Mesendoderm (in vitro differentiated cells): ENCODE measurements around the gene MMD2.
"Not testable (repeated sequence)": the region's sequence is repeated elsewhere in the genome, so short reads cannot be mapped to it uniquely, and the experiment has no call there.

Experiments used
- DNase-seq: peaks from one replicate; pipeline ENCODE4 v3.0.0; 2013
- H2AK5ac ChIP-seq: 2 replicates; pipeline ENCODE4 v1.6.1; 2013; ENCODE audit warnings: low read length, inconsistent platforms
- H2BK120ac ChIP-seq: 2 replicates; pipeline ENCODE4 v1.6.1; 2013; ENCODE audit warnings: low read depth, mild to moderate bottlenecking, low read length, moderate library complexity, mixed read lengths
- H2BK15ac ChIP-seq: replicated peaks from 2 replicates; pipeline ENCODE4 v1.6.1; 2013; ENCODE audit warnings: low read depth, mild to moderate bottlenecking, moderate library complexity
- H2BK5ac ChIP-seq: 2 replicates; pipeline ENCODE4 v1.6.1; 2013; ENCODE audit warnings: low read length, inconsistent platforms
- H3K18ac ChIP-seq: 2 replicates; pipeline ENCODE4 v1.6.1; 2013; ENCODE audit warnings: mild to moderate bottlenecking, low read length, mixed read lengths
- H3K23ac ChIP-seq: one replicate; pipeline ENCODE4 v1.6.1; 2013; ENCODE audit warnings: low read length
- H3K27ac ChIP-seq: 2 replicates; pipeline ENCODE4 v1.5.1; 2013; ENCODE audit warnings: low read depth, mild to moderate bottlenecking, inconsistent platforms, low read length, moderate library complexity
- H3K27me3 ChIP-seq: 2 replicates; pipeline ENCODE4 v1.6.1; 2013; ENCODE audit warnings: low read length, control low read depth, mild to moderate bottlenecking, inconsistent platforms; ENCODE audit not compliant: insufficient read depth, poor library complexity
- H3K36me3 ChIP-seq: 2 replicates; pipeline ENCODE4 v1.6.1; 2013; ENCODE audit warnings: low read length, inconsistent platforms; ENCODE audit not compliant: control insufficient read depth, insufficient read depth
- H3K4ac ChIP-seq: one replicate; pipeline ENCODE4 v1.6.1; 2013; ENCODE audit warnings: low read depth, mild to moderate bottlenecking, low read length, moderate library complexity
- H3K4me1 ChIP-seq: 2 replicates; pipeline ENCODE4 v1.6.1; 2013; ENCODE audit warnings: low read depth, low read length, inconsistent platforms; ENCODE audit not compliant: control insufficient read depth
- H3K4me2 ChIP-seq: 2 replicates; pipeline ENCODE4 v1.6.1; 2013; ENCODE audit warnings: low read length
- H3K4me3 ChIP-seq: 2 replicates; pipeline ENCODE4 v1.5.1; 2013; ENCODE audit warnings: mild to moderate bottlenecking, low read length
- H3K56ac ChIP-seq: one replicate; pipeline ENCODE4 v1.6.1; 2013; ENCODE audit warnings: low read length
- H3K79me1 ChIP-seq: 2 replicates; pipeline ENCODE4 v1.6.1; 2013; ENCODE audit warnings: low read length, inconsistent platforms
- H3K79me2 ChIP-seq: 2 replicates; pipeline ENCODE4 v1.6.1; 2013; ENCODE audit warnings: mild to moderate bottlenecking, low read length; ENCODE audit not compliant: control insufficient read depth, insufficient read depth
- H3K9ac ChIP-seq: 2 replicates; pipeline ENCODE4 v1.6.1; 2013; ENCODE audit warnings: low read length, inconsistent platforms
- H4K5ac ChIP-seq: one replicate; pipeline ENCODE4 v1.6.1; 2013; ENCODE audit warnings: low read length
- H4K8ac ChIP-seq: one replicate; pipeline ENCODE4 v1.6.1; 2013; ENCODE audit warnings: low read depth, mild to moderate bottlenecking, control low read depth, low read length, moderate library complexity
- WGBS: extraction: QIAGEN DNeasy Blood & Tissue Kit; methylation state at CpG from one replicate; pipeline ENCODE4 v1.1.7; 2013; ENCODE audit warnings: low lambda C conversion rate, missing lambda C conversion rate; ENCODE audit not compliant: insufficient coverage; ENCODE audit errors: extremely low coverage; 5-methylcytosine and 5-hydroxymethylcytosine counted together

Gene MMD2

DNA sequence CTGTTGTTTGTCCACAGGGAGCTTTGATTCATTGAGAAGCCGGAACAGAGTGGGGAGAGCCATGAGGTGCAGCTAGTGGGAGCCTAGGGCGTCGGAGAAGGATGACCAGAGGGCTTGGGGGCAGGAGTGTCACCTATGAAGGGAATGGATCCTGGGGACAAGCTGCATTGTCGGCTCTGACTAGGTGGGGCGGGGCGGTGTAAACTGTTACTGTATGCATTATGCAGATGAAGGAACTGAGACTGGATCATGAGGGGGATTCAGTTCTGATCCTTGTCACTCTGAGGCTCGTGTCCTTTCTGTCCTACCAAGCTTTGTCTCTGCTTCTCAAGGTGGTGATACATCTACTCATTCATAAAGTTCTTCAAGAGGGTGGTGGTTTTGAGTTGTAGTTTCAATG is 39.9 kb upstream of the MMD2 start:
- H3K9ac ChIP-seq, result no peak overlapping the region
- no peak overlapping the region for H3K4me3 ChIP-seq
- H3K23ac ChIP-seq, result no peak overlapping the region
- no peak overlapping the region for H3K18ac ChIP-seq
- H3K36me3 ChIP-seq, result peaks cover 7% of the 10 kb centered on the region
- no peak overlapping the region for H4K5ac ChIP-seq
- no peak overlapping the region for H3K4me2 ChIP-seq
- no peak overlapping the region for H3K27ac ChIP-seq
- H3K4ac ChIP-seq, result no peak overlapping the region
- no peak overlapping the region for H2BK120ac ChIP-seq
- no peaks in the 10 kb centered on the region for H3K79me1 ChIP-seq
- no peak overlapping the region for H3K56ac ChIP-seq
- no peak overlapping the region for H2BK5ac ChIP-seq
- no peak for DNase-seq
- H2AK5ac ChIP-seq, result no peak overlapping the region
- H3K27me3 ChIP-seq, result no peaks in the 10 kb centered on the region
- no peak overlapping the region for H2BK15ac ChIP-seq
- no peak overlapping the region for H4K8ac ChIP-seq
- WGBS, result no CpG with 5 or more reads among the region's 7 CpGs
- H3K4me1 ChIP-seq, result no peaks in the 10 kb centered on the region
- H3K79me2 ChIP-seq, result no peaks in the 10 kb centered on the region

DNA sequence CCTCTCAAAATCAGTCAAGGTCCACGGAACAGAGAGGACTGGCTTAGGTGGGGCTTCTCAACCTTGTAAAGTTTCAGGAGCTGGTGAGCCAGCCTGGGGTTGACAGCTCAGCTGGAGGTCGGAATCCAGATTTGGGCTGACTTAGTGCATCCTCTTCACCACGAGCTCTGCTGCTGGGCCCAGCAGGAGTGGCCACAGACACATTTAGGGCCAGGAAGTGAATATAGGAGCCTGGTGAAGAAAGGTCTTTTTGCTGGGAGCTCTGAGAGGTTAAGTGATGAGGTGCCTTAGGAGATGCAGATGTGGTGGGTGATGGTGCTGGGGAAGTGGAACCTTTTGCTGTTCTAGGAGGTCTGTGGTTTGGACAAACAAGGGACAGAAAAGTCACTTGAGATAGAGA is 39.3 kb upstream of the MMD2 start:
- H2AK5ac ChIP-seq, result no peak overlapping the region
- H3K4me2 ChIP-seq, result no peak overlapping the region
- no peak overlapping the region for H3K4ac ChIP-seq
- no peak overlapping the region for H4K5ac ChIP-seq
- H4K8ac ChIP-seq, result no peak overlapping the region
- H3K56ac ChIP-seq, result no peak overlapping the region
- no CpG with 5 or more reads among the region's 3 CpGs for WGBS
- no peak overlapping the region for H3K18ac ChIP-seq
- H3K79me1 ChIP-seq, result no peaks in the 10 kb centered on the region
- DNase-seq, result no peak
- no peak overlapping the region for H2BK5ac ChIP-seq
- H3K79me2 ChIP-seq, result no peaks in the 10 kb centered on the region
- H3K27ac ChIP-seq, result no peak overlapping the region
- no peaks in the 10 kb centered on the region for H3K27me3 ChIP-seq
- H3K23ac ChIP-seq, result no peak overlapping the region
- no peaks in the 10 kb centered on the region for H3K4me1 ChIP-seq
- peaks cover 7% of the 10 kb centered on the region for H3K36me3 ChIP-seq
- no peak overlapping the region for H2BK120ac ChIP-seq
- no peak overlapping the region for H3K4me3 ChIP-seq
- H2BK15ac ChIP-seq, result no peak overlapping the region
- no peak overlapping the region for H3K9ac ChIP-seq

DNA sequence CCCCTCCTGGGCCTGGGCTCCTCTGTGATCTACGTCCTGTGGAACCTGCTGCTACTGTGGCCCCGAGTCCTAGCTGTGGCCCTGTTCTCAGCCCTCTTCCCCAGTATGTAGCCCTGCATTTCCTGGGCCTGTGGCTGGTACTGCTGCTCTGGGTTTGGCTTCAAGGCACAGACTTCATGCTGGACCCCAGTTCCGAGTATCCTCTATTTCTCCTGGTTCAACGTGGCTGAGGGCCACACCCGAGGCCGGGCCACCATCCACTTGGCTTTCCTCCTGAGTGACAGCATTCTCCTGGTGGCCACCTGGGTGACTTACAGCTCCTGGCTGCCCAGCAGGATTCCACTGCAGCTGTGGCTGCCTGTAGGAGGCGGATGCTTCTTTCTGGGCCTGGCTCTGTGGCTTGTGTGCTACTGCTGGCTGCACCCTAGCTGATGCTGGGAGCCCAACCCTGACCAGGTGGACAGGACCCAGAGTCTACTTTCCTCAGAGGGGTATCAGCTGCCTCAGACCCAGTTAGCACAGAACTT is 37.8 kb upstream of the MMD2 start:
- H3K27ac ChIP-seq, result no peak overlapping the region
- H3K18ac ChIP-seq, result no peak overlapping the region
- H3K56ac ChIP-seq, result no peak overlapping the region
- H2BK5ac ChIP-seq, result no peak overlapping the region
- H3K4ac ChIP-seq, result no peak overlapping the region
- no peaks in the 10 kb centered on the region for H3K27me3 ChIP-seq
- no peak overlapping the region for H4K5ac ChIP-seq
- H3K79me1 ChIP-seq, result no peaks in the 10 kb centered on the region
- no peak overlapping the region for H2BK15ac ChIP-seq
- H3K9ac ChIP-seq, result no peak overlapping the region
- H3K4me2 ChIP-seq, result no peak overlapping the region
- no peaks in the 10 kb centered on the region for H3K79me2 ChIP-seq
- no peak overlapping the region for H2BK120ac ChIP-seq
- H4K8ac ChIP-seq, result no peak overlapping the region
- H3K4me3 ChIP-seq, result no peak overlapping the region
- DNase-seq, result peak; percentile 18
- peaks cover 7% of the 10 kb centered on the region for H3K36me3 ChIP-seq
- WGBS, result no CpG with 5 or more reads among the region's 7 CpGs
- H3K4me1 ChIP-seq, result no peaks in the 10 kb centered on the region
- H3K23ac ChIP-seq, result no peak overlapping the region
- H2AK5ac ChIP-seq, result no peak overlapping the region

DNA sequence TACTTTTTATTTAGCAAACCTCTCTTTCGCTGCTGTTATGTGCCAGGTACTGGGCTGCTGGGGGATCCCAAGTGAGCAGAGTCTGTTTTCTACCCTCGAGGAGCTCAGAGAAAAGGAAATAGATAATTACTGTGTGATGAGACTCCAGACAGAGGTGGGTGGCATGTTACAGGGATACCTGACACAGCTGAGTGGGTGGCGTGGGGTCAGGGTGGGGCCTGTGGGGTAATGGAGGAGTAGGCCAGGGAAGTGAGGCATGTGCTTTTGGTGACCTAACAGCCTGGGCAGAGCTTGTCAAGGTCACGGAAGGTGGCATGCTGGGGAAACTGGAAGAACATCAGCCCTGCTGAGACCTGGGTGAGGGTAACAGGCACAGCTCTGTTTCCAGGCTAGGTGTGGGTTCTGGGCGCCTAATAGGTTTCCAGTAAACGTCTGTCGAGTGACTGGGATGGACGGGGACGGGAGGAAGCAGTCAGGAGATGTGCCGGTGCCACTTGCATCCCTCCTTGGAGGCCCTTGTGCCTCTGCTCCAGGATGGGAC is 36.5 kb upstream of the MMD2 start:
- H3K56ac ChIP-seq, result no peak overlapping the region
- no peak for DNase-seq

DNA sequence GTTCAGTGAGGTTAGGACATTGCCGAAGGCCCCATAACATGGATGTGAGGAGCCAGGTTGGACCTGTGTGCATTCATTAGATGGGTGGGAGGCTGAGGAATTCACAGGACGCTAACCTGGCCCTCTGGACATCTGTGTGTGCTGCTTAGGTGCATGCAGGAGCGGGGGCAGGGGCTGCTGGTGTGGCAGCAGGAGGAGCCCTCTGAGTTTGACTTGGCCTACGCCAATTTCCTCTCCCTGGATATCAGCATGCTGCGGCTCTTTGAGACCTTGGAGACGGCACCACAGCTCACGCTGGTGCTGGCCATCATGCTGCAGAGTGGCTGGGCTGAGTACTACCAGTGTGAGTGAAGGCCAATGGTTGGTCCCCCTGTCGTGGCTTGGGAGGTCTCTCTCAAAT is 34.5 kb upstream of the MMD2 start:
- no peak overlapping the region for H3K23ac ChIP-seq
- H3K4me3 ChIP-seq, result no peak overlapping the region
- H3K9ac ChIP-seq, result no peak overlapping the region
- peaks cover 7% of the 10 kb centered on the region for H3K36me3 ChIP-seq
- no peak overlapping the region for H2BK120ac ChIP-seq
- H3K4ac ChIP-seq, result no peak overlapping the region
- H3K18ac ChIP-seq, result no peak overlapping the region
- no peak overlapping the region for H3K27ac ChIP-seq
- H3K4me1 ChIP-seq, result no peaks in the 10 kb centered on the region
- H3K27me3 ChIP-seq, result no peaks in the 10 kb centered on the region
- H4K5ac ChIP-seq, result no peak overlapping the region
- H2AK5ac ChIP-seq, result no peak overlapping the region
- no peak overlapping the region for H2BK5ac ChIP-seq
- H4K8ac ChIP-seq, result no peak overlapping the region
- H3K79me2 ChIP-seq, result no peaks in the 10 kb centered on the region
- H3K56ac ChIP-seq, result no peak overlapping the region
- no CpG with 5 or more reads among the region's 8 CpGs for WGBS
- H3K4me2 ChIP-seq, result no peak overlapping the region
- no peak overlapping the region for H2BK15ac ChIP-seq
- no peaks in the 10 kb centered on the region for H3K79me1 ChIP-seq
- DNase-seq, result no peak

More for the DNA sequence above, 36.5 kb upstream of the MMD2 start:
- Histone ChIP-seq H3K23ac (no peak overlapping the region), H3K4ac (no peak overlapping the region), H3K79me1 (no peaks in the 10 kb centered on the region), H3K36me3 (peaks cover 7% of the 10 kb centered on the region), H3K27me3 (no peaks in the 10 kb centered on the region), H3K18ac (no peak overlapping the region), H3K9ac (no peak overlapping the region), H3K4me2 (no peak overlapping the region), H4K8ac (no peak overlapping the region), H4K5ac (no peak overlapping the region), H3K4me1 (no peaks in the 10 kb centered on the region), H3K4me3 (no peak overlapping the region), H2BK15ac (no peak overlapping the region), H2AK5ac (no peak overlapping the region), H2BK5ac (no peak overlapping the region), H2BK120ac (no peak overlapping the region), H3K79me2 (no peaks in the 10 kb centered on the region), H3K27ac (no peak overlapping the region)
- WGBS, result no CpG with 5 or more reads among the region's 10 CpGs

DNA sequence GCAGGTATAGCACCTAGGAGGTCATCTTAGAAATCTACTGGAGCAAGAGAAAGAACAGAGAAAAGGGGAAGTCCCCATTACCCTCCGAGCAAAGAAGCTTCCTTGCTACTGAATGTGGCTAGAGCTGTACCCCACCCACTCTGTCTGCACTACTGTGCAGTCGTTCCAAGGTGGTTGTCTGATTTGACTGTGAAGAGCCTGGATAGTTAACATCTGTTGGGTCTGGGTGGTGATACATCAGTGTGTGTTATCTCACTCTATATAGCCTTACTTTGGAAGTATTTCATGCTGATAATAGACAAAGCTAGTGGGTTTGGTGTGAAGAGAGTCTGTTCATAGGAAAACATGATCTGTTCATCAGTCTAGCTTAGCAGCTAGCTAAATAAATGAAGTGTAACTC is 23.8 kb upstream of the MMD2 start:
- not testable (repeated sequence) for H3K4me2 ChIP-seq, H3K79me1 ChIP-seq, H3K23ac ChIP-seq, H3K4me3 ChIP-seq, H4K8ac ChIP-seq, H3K18ac ChIP-seq, H3K4me1 ChIP-seq, H3K27ac ChIP-seq, H4K5ac ChIP-seq, H2AK5ac ChIP-seq, H3K79me2 ChIP-seq, H3K36me3 ChIP-seq, H2BK15ac ChIP-seq, H3K27me3 ChIP-seq, DNase-seq, H2BK5ac ChIP-seq, H3K4ac ChIP-seq, H3K9ac ChIP-seq, H3K56ac ChIP-seq, H2BK120ac ChIP-seq
- WGBS, result no CpG with 5 or more reads among the region's 2 CpGs
